HCT116 (cell line): ENCODE measurements around the gene SMIM23. TPM values are rescaled to one million over a fixed set of nuclear protein-coding genes. Genes with fewer than 3 reads are reported as not detected.

Source experiments
- ATAC-seq: fragments of 200-7000 bp; cut with Tn5 transposase; 2 replicates; pipeline ENCODE4 v1.9.1; 2020; ENCODE audit warnings: mild to moderate bottlenecking, moderate library complexity
- BruUV-seq: library from RNA; stranded (reverse); fragments of 400-500 nt; replicated peaks from 2 replicates; lab custom pipeline; 2021; lab: Mats Ljungman, UMichigan
- CTCF ChIA-PET: fragments of 300-600 bp; sonication (Branson Sonifier 250); formaldehyde crosslinking; loops from one replicate; lab custom pipeline; 2021; ENCODE audit warnings: antibody characterized with exemption; lab: Charles Lee
- POLR2A ChIA-PET: fragments of 300-600, 350-600 bp; sonication (Branson Sonifier 250); formaldehyde crosslinking; loops from one replicate; lab custom pipeline; 2021; ENCODE audit warnings: antibody characterized with exemption; lab: Charles Lee
- RAD21 ChIA-PET, 2 experiments: fragments of 300-600 bp; sonication (Branson Sonifier 250); formaldehyde crosslinking; loops; one replicate each; lab custom pipeline; 2023; ENCODE audit warnings: low total read pairs in 2 of 2; ENCODE audit not compliant: uncharacterized antibody in 2 of 2, unreplicated experiment in 2 of 2, low non-redundant PET in 1 of 2; lab: Charles Lee
- DNase-seq: peaks from one replicate; pipeline ENCODE4 v3.0.0-alpha.2; 2010; ENCODE audit warnings: low read depth, low spot score
- H2AFZ ChIP-seq: fragments of 200-600 bp; shearing (Covaris generic), sonication (generic); 2 replicates; pipeline ENCODE4 v1.6.1; 2017; ENCODE audit warnings: low read depth, mixed run types, mixed read lengths, antibody characterized with exemption, low read length; ENCODE audit not compliant: poor library complexity, severe bottlenecking
- H3K27ac ChIP-seq: 2 replicates; pipeline ENCODE4 v1.5.1; 2012; ENCODE audit warnings: low read depth, low read length
- H3K27me3 ChIP-seq: fragments of 200-600 bp; sonication (generic); 2 replicates; pipeline ENCODE4 v1.6.1; 2016; ENCODE audit warnings: mixed run types, low read length, mixed read lengths; ENCODE audit not compliant: insufficient read depth
- H3K36me3 ChIP-seq, 2 experiments: fragments of 200-500 bp in 1 of 2; fragments of 200-600 bp in 1 of 2; sonication (Bioruptor generic) in 1 of 2; sonication (generic) in 1 of 2; 2 replicates each; pipeline versions ENCODE4 v1.5.1 to v1.6.1; 2014 to 2016; ENCODE audit warnings: low read length in 2 of 2, inconsistent platforms in 1 of 2, mixed read lengths in 1 of 2, mixed run types in 1 of 2; ENCODE audit not compliant: insufficient read depth in 2 of 2, control insufficient read depth in 1 of 2
- H3K4me1 ChIP-seq, 2 experiments: fragments of 200-600 bp in 1 of 2; sonication (generic) in 1 of 2; 2 replicates each; pipeline versions ENCODE4 v1.5.1 to v1.6.1; 2012 to 2017; ENCODE audit warnings: low read length in 2 of 2, inconsistent platforms in 1 of 2, mild to moderate bottlenecking in 1 of 2, mixed read lengths in 1 of 2, mixed run types in 1 of 2, moderate library complexity in 1 of 2; ENCODE audit not compliant: insufficient read depth in 2 of 2, control insufficient read depth in 1 of 2
- H3K4me2 ChIP-seq: fragments of 200-600 bp; sonication (generic); 2 replicates; pipeline ENCODE4 v1.6.1; 2017; ENCODE audit warnings: mixed run types, low read length, mixed read lengths
- H3K4me3 ChIP-seq, 2 experiments: fragments of 200-600 bp in 1 of 2; sonication (generic) in 1 of 2; replicated peaks in 1 of 2; 2 replicates each; pipeline ENCODE4 v1.5.1; 2011 to 2016; ENCODE audit warnings: low read length in 2 of 2, control low read depth in 1 of 2, low read depth in 1 of 2, mild to moderate bottlenecking in 1 of 2, mixed read lengths in 1 of 2, mixed run types in 1 of 2
- H3K79me2 ChIP-seq: fragments of 200-600 bp; sonication (generic); 2 replicates; pipeline ENCODE4 v1.6.1; 2017; ENCODE audit warnings: mild to moderate bottlenecking, mixed run types, low read length, moderate library complexity, mixed read lengths; ENCODE audit not compliant: insufficient read depth
- H3K9ac ChIP-seq: fragments of 200-600 bp; sonication (generic); 2 replicates; pipeline ENCODE4 v1.6.1; 2016; ENCODE audit warnings: low read length, mixed read lengths
- H3K9me2 ChIP-seq: fragments of 200-600 bp; sonication (generic), shearing (Covaris generic); 2 replicates; pipeline ENCODE4 v1.6.1; 2017; ENCODE audit warnings: mixed run types, mild to moderate bottlenecking, moderate library complexity; ENCODE audit not compliant: insufficient read depth
- H3K9me3 ChIP-seq, 2 experiments: fragments of 200-500 bp in 1 of 2; fragments of 200-600 bp in 1 of 2; sonication (Bioruptor generic) in 1 of 2; sonication (generic) in 1 of 2; 2 replicates each; pipeline ENCODE4 v1.6.1; 2014 to 2017; ENCODE audit warnings: low read length in 2 of 2, mixed read lengths in 2 of 2, inconsistent platforms in 1 of 2, low read depth in 1 of 2, mild to moderate bottlenecking in 1 of 2, mixed run types in 1 of 2, moderate library complexity in 1 of 2; ENCODE audit not compliant: control insufficient read depth in 1 of 2, insufficient read depth in 1 of 2
- H4K20me1 ChIP-seq: fragments of 200-600 bp; sonication (generic), shearing (Covaris generic); 2 replicates; pipeline ENCODE4 v1.6.1; 2017; ENCODE audit warnings: mixed run types, mild to moderate bottlenecking, moderate library complexity; ENCODE audit not compliant: insufficient read depth
- ELF1 ChIP-seq: IDR thresholded peaks from 2 replicates; pipeline ENCODE4 v1.6.1; 2012; ENCODE audit warnings: low read depth, borderline replicate concordance
- JUND ChIP-seq: IDR thresholded peaks from 2 replicates; pipeline ENCODE4 v1.6.1; 2012
- RAD21 ChIP-seq: IDR thresholded peaks from 2 replicates; pipeline ENCODE4 v1.6.1; 2012; ENCODE audit warnings: low read depth, mild to moderate bottlenecking
- YY1 ChIP-seq: IDR thresholded peaks from 2 replicates; pipeline ENCODE4 v1.6.1; 2011; ENCODE audit warnings: low read length, low read depth, moderate library complexity, mild to moderate bottlenecking; ENCODE audit not compliant: insufficient replicate concordance; ENCODE audit errors: extremely low read depth
- intact Hi-C: fragments of 100-400 bp; cut with micrococcal nuclease; formaldehyde crosslinking; loops from 2 replicates; pipeline ENCODE4 v1.10.0; 2022
- total RNA-seq: library from RNA; stranded (reverse); gene quantifications from one replicate; pipeline ENCODE4 v1.2.1, GENCODE V29; 2021; ENCODE audit not compliant: unreplicated experiment
- TF ChIP-seq, protein P1 (sequence below), 3 experiments: fragments of 200-600 bp in 1 of 3; sonication (generic) in 1 of 3; IDR thresholded peaks in 2 of 3; conservative IDR thresholded peaks in 1 of 3; 2 replicates each; pipeline ENCODE4 v1.5.1; 2012 to 2017; ENCODE audit warnings: low read depth in 2 of 3, low read length in 2 of 3, antibody characterized with exemption in 1 of 3, borderline replicate concordance in 1 of 3, control low read depth in 1 of 3, mild to moderate bottlenecking in 1 of 3, mixed read lengths in 1 of 3, mixed run types in 1 of 3, moderate library complexity in 1 of 3; ENCODE audit not compliant: insufficient read depth in 1 of 3

SMIM23 gene
- total RNA-seq, 1 experiment from 2014 or later: not detected

DNA sequence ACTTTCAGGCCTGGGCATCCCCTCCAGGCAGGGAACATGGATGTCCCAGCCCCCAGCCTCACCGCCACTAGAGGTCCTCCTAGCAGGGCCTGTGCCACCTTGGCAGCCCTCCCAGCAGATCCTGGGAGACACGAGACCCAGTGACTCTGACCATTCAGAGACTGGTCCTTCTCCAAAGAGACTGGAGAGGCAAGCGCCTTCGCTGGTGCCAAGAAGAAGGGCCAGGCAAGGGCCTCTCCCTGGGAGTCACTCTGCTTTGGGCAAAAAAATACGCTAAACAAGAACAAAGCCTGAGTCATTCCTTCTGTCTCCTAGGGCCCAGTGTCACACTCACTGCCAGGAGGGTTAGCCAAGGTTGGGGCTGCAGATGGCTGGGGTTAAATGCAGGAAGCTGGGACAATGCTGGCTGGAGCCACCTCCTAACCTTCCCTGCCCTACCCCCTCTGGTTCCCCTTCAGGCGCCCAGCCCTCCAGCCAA lies 35.3 kb upstream of the SMIM23 start:
- H3K27me3 ChIP-seq: no peaks in the 10 kb centered on the region
- ATAC-seq: peak; percentile 92
- RAD21 ChIA-PET: no interaction called here
- no peak overlapping the region for H3K4me3 ChIP-seq
- POLR2A ChIA-PET: no interaction called here
- H3K9me2 ChIP-seq: no peaks in the 10 kb centered on the region
- no peaks in the 10 kb centered on the region for H3K36me3 ChIP-seq
- H3K9ac ChIP-seq: no peak overlapping the region
- no peak overlapping the region for H3K27ac ChIP-seq
- H3K4me2 ChIP-seq: no peak overlapping the region
- no peak for TF ChIP-seq ELF1
- TF ChIP-seq, protein P1, sequence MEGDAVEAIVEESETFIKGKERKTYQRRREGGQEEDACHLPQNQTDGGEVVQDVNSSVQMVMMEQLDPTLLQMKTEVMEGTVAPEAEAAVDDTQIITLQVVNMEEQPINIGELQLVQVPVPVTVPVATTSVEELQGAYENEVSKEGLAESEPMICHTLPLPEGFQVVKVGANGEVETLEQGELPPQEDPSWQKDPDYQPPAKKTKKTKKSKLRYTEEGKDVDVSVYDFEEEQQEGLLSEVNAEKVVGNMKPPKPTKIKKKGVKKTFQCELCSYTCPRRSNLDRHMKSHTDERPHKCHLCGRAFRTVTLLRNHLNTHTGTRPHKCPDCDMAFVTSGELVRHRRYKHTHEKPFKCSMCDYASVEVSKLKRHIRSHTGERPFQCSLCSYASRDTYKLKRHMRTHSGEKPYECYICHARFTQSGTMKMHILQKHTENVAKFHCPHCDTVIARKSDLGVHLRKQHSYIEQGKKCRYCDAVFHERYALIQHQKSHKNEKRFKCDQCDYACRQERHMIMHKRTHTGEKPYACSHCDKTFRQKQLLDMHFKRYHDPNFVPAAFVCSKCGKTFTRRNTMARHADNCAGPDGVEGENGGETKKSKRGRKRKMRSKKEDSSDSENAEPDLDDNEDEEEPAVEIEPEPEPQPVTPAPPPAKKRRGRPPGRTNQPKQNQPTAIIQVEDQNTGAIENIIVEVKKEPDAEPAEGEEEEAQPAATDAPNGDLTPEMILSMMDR (IDR thresholded peaks at IDR 0.05 in 2 of 3, conservative IDR thresholded peaks at IDR 0.05 in 1 of 3; ENCODE audit: borderline replicate concordance in 1 of 3, insufficient read depth in 1 of 3, low read depth in 2 of 3, low read length in 2 of 3): peak; percentile 36 to 63 (median 50); a peak in 4 of 6 replicates
- TF ChIP-seq RAD21: peak; percentile 42; the same call in 1 of the 2 replicates
- CTCF ChIA-PET: no interaction called here
- H2AFZ ChIP-seq: peak overlapping the region; percentile 39
- intact Hi-C loops: no loop called here
- H3K79me2 ChIP-seq: no peaks in the 10 kb centered on the region
- H3K9me3 ChIP-seq: no peaks in the 10 kb centered on the region
- peak; percentile 8 for DNase-seq
- H4K20me1 ChIP-seq: no peaks in the 10 kb centered on the region
- no TSS peak for BruUV-seq
- H3K4me1 ChIP-seq: peaks cover 0 to 5% of the 10 kb centered on the region in 2 experiments; a peak in 1 of 4 replicates

DNA sequence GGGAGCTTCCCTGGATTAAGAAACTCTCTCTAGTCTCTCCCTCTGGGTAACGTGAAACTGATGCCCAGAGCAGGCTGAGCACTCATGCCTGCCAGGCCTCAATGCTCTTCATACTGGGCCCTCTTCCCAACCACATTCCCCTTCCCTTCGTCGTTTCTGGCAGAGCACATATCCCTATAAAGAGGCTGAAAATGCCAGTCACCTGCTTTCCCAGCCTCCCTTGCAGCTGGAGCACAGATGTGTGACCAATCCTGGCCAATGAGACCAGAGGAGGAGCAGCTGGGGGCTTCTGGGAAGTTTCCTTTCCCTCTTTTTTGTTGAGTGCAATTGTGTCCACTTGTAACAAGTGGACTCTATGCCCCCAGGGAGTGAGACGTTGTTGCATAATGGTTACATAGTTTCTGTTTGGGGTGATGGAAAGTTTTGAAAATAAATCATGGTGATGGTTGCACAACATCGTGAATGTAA lies 30.2 kb upstream of the SMIM23 start:
- ChIA-PET RAD21 (no interaction called here), CTCF (no interaction called here), POLR2A (no interaction called here)
- Histone ChIP-seq H3K27me3 (no peaks in the 10 kb centered on the region), H3K79me2 (no peaks in the 10 kb centered on the region), H3K4me2 (no peak overlapping the region), H3K4me1 (peaks cover 0 to 18% of the 10 kb centered on the region in 2 experiments; a peak in 2 of 4 replicates), H3K9me3 (no peaks in the 10 kb centered on the region), H3K36me3 (no peaks in the 10 kb centered on the region), H3K9ac (no peak overlapping the region), H4K20me1 (no peaks in the 10 kb centered on the region), H3K27ac (no peak overlapping the region), H2AFZ (peak overlapping the region; percentile 7), H3K9me2 (no peaks in the 10 kb centered on the region), H3K4me3 (no peak overlapping the region)
- BruUV-seq: no TSS peak
- DNase-seq: no peak
- intact Hi-C loops: no loop called here
- TF ChIP-seq YY1 (no peak), JUND (no peak)
- no peak for ATAC-seq
